Chondrocyte (in vitro differentiated cells): ENCODE measurements around the gene CILP2. TPM values are rescaled to one million over a fixed set of nuclear protein-coding genes. Genes with fewer than 3 reads are reported as not detected.
A peak's percentile ranks its signal among the peaks of the same experiment; 100 is the strongest.

Source experiments
- DNase-seq: peaks from one replicate; pipeline ENCODE4 v3.0.0; 2021; ENCODE audit warnings: mixed read lengths, low spot score
- H3K27ac Mint-ChIP-seq: one replicate; pipeline ENCODE4 v1.8.0; 2021; ENCODE audit warnings: mild to moderate bottlenecking, moderate library complexity, mixed read lengths; ENCODE audit not compliant: unreplicated experiment
- H3K27me3 Mint-ChIP-seq: 2 replicates; pipeline ENCODE4 v1.8.0; 2021; ENCODE audit warnings: low read depth, mixed read lengths
- H3K36me3 Mint-ChIP-seq: 2 replicates; pipeline ENCODE4 v1.8.0; 2021; ENCODE audit warnings: low read depth, mixed read lengths
- H3K4me1 Mint-ChIP-seq: 2 replicates; pipeline ENCODE4 v1.8.0; 2021; ENCODE audit warnings: low read depth, mild to moderate bottlenecking, mixed read lengths
- H3K4me3 Mint-ChIP-seq: one replicate; pipeline ENCODE4 v1.8.0; 2021; ENCODE audit warnings: mild to moderate bottlenecking, moderate library complexity, mixed read lengths; ENCODE audit not compliant: unreplicated experiment
- H3K9me3 Mint-ChIP-seq: 2 replicates; pipeline ENCODE4 v1.8.0; 2021; ENCODE audit warnings: low read depth, mixed read lengths
- total RNA-seq: library from RNA; stranded (reverse); gene quantifications from 3 replicates; pipeline ENCODE4 v1.2.1, GENCODE V29; 2021
- TF ChIP-seq, protein P1 (sequence below): fragments of 200-600 bp; sonication (generic); IDR thresholded peaks from 2 replicates; pipeline ENCODE4 v1.5.0; 2021; ENCODE audit warnings: antibody characterized with exemption, mild to moderate bottlenecking, moderate library complexity

The CILP2 gene
- total RNA-seq, 1 donor from 2014 or later: 12.7 TPM

DNA sequence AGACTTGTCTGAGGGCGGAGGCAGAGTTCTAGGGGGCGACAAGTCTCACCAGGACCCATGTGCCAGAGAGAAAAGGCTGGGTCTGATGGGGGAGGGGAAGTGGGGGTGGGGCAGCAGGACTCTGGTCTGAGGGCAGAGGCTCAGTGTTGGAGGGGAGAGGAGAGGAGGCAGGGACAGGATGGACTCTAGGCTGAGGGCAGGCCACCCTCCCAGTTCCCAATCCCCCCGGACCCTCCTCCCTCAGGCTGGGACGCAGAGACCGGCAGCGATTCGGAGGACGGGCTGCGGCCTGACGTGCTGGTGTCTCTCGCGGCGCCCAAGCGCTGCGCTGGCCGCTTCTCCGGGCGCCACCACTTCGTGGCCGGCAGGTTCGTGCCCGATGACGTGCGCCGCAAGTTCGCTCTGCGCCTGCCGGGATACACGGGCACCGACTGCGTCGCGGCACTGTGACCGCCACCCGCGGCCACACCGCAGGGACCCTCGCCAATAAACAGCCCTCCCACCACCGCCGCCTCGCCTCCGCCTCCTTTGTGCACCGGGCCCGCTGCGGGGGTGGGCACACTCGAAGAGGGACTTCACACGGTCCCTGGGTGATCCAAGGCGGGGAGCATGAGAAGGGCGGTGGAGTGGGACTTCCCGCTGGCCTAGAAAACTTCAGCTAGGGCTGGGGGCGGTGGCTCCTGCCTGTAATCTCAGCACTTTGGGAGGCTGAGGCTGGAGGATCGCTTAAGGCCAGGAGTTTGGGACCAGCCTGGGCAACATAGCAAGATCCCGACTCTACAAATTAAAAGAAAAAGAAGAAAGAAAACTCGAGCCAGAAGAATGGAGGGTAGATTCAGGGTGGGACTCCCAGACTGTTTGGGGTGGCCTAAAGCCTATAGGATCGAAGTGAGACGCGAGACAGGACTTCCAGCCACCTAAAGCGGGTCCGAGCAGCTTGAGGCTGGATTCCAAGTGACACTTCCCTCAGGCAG is 703 bp upstream of the CILP2 start:
- no peak overlapping the region for H3K27ac Mint-ChIP-seq
- DNase-seq: no peak
- peaks cover 3% of the 10 kb centered on the region for H3K27me3 Mint-ChIP-seq
- TF ChIP-seq, protein P1, sequence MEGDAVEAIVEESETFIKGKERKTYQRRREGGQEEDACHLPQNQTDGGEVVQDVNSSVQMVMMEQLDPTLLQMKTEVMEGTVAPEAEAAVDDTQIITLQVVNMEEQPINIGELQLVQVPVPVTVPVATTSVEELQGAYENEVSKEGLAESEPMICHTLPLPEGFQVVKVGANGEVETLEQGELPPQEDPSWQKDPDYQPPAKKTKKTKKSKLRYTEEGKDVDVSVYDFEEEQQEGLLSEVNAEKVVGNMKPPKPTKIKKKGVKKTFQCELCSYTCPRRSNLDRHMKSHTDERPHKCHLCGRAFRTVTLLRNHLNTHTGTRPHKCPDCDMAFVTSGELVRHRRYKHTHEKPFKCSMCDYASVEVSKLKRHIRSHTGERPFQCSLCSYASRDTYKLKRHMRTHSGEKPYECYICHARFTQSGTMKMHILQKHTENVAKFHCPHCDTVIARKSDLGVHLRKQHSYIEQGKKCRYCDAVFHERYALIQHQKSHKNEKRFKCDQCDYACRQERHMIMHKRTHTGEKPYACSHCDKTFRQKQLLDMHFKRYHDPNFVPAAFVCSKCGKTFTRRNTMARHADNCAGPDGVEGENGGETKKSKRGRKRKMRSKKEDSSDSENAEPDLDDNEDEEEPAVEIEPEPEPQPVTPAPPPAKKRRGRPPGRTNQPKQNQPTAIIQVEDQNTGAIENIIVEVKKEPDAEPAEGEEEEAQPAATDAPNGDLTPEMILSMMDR: no peak
- peak overlapping the region; percentile 41 for H3K4me3 Mint-ChIP-seq
- H3K36me3 Mint-ChIP-seq: no peaks in the 10 kb centered on the region
- no peaks in the 10 kb centered on the region for H3K9me3 Mint-ChIP-seq
- H3K4me1 Mint-ChIP-seq: peaks cover 20% of the 10 kb centered on the region

DNA sequence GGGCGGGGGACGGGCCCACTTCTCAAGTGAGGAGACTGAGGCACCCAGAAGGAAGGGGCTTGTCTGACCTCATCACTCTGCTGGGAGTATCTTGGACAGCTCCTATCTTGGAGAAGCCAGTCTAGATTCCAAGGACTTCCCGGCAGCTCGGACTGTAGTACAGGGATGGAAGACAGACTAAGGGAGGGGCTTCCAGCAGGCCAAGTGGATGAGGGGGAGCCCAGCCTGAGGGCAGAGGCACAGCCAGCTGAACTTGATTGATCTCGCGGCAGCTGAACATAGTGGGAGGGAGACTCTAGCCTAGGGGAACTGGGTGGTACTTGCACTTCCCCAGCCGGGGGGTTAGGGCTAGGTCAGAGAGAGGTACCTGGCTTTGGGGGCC is 711 bp downstream of the CILP2 start:
- no peak for DNase-seq
- peaks cover 17% of the 10 kb centered on the region for H3K4me1 Mint-ChIP-seq
- no peaks in the 10 kb centered on the region for H3K9me3 Mint-ChIP-seq
- peaks cover 3% of the 10 kb centered on the region for H3K27me3 Mint-ChIP-seq
- TF ChIP-seq, protein P1: no peak
- H3K4me3 Mint-ChIP-seq: peak overlapping the region; percentile 48
- no peaks in the 10 kb centered on the region for H3K36me3 Mint-ChIP-seq
- no peak overlapping the region for H3K27ac Mint-ChIP-seq

DNA sequence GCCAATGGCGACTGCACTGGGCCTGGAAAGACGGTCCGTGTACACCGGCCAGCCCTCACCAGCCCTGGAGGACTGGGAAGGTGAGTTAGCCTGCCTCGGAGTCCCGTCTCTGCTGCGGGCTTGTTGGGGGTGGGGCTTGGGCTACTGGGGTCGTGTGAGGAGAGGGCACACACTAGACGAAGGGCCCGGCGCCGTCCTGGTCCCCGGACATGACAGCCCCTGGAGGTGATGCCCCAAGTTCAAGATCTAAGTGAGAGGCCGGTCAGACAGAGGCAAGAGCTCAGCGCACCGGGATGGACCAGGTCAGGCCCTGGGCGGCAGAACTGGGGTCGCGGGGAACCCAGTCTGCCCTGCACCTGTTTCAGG is 1.6 kb downstream of the CILP2 start:
- H3K4me1 Mint-ChIP-seq: peaks cover 10% of the 10 kb centered on the region
- TF ChIP-seq, protein P1: no peak
- H3K27me3 Mint-ChIP-seq: peaks cover 3% of the 10 kb centered on the region
- H3K27ac Mint-ChIP-seq: no peak overlapping the region
- peak; percentile 93 for DNase-seq
- no peaks in the 10 kb centered on the region for H3K36me3 Mint-ChIP-seq
- H3K4me3 Mint-ChIP-seq: no peak overlapping the region
- H3K9me3 Mint-ChIP-seq: no peaks in the 10 kb centered on the region

DNA sequence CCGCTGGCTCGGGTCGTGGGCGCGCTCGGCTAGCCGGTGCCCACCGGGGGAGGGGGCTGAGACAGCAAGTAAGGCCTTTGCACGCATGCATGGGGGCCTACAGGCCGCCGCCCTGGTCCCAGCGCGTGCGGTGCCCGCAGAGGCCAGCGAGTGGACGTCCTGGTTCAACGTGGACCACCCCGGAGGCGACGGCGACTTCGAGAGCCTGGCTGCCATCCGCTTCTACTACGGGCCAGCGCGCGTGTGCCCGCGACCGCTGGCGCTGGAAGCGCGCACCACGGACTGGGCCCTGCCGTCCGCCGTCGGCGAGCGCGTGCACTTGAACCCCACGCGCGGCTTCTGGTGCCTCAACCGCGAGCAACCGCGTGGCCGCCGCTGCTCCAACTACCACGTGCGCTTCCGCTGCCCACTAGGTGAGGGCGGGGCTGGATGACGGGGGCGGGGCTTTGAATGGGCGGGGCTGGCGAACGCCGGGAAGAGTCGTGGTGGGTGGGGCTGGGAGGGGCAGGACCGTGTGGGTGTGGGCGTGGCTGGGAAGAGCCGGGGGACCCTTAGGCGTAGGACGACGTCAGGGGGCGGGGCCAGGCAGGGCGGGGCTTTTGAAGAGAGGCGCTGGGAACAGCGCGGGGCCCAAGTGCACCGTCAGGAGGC is 2.1 kb downstream of the CILP2 start:
- Mint-ChIP-seq H3K4me3 (no peak overlapping the region), H3K36me3 (no peaks in the 10 kb centered on the region)
- DNase-seq: no peak

More for the DNA sequence above, 2.1 kb downstream of the CILP2 start:
- Mint-ChIP-seq H3K27me3 (peaks cover 3% of the 10 kb centered on the region), H3K27ac (no peak overlapping the region), H3K9me3 (no peaks in the 10 kb centered on the region), H3K4me1 (peaks cover 10% of the 10 kb centered on the region)
- TF ChIP-seq, protein P1: no peak
